ENCODE results near the gene C15orf61.

DNA sequence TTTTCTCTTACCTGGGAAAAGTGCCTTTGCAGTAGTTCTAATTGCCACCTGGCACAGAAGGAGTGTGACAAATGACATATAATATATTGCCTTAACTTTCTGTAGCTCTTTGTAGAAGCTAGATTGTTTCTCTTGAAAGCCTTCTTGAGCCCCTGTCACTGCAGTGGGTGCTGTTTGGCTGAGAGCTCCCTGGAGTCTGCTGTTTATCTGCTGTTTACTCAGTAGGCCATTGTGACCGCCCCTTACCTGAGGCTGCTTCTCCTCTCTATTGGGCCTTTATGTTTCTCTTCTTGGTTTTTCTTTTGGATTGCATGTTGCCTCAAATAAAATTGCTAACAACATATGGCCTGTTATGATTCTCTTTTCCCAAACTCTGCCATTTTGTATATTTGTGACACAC, 38.2 kb downstream of the C15orf61 start:
- TF ChIP-seq, protein P1, sequence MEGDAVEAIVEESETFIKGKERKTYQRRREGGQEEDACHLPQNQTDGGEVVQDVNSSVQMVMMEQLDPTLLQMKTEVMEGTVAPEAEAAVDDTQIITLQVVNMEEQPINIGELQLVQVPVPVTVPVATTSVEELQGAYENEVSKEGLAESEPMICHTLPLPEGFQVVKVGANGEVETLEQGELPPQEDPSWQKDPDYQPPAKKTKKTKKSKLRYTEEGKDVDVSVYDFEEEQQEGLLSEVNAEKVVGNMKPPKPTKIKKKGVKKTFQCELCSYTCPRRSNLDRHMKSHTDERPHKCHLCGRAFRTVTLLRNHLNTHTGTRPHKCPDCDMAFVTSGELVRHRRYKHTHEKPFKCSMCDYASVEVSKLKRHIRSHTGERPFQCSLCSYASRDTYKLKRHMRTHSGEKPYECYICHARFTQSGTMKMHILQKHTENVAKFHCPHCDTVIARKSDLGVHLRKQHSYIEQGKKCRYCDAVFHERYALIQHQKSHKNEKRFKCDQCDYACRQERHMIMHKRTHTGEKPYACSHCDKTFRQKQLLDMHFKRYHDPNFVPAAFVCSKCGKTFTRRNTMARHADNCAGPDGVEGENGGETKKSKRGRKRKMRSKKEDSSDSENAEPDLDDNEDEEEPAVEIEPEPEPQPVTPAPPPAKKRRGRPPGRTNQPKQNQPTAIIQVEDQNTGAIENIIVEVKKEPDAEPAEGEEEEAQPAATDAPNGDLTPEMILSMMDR (IDR thresholded peaks at IDR 0.05), result no peak
- TF ChIP-seq POLR2A (IDR thresholded peaks at IDR 0.05), result no peak
- TF ChIP-seq POLR2AphosphoS5 (IDR thresholded peaks at IDR 0.05; ENCODE audit: insufficient read depth in 1 of 2, low read depth in 1 of 2), result no peak

Data from vagina (tissue), 2 donors.